Tibial nerve (tissue), 4 donors: Measurements from ENCODE around the gene ZNF599. TPM values are rescaled to one million over a fixed set of nuclear protein-coding genes. Genes with fewer than 3 reads are reported as not detected.
"Not testable (repeated sequence)": the region's sequence is repeated elsewhere in the genome, so short reads cannot be mapped to it uniquely, and the experiment has no call there.

Experiments used
- DNase-seq, 2 donors: peaks; one replicate each; pipeline ENCODE4 v3.0.0-alpha.2; 2019; ENCODE audit warnings: low spot score in 2 of 2
- H3K27ac ChIP-seq, 4 donors: fragments of 200-600 bp; sonication (generic) in 3 of 4; one replicate each; pipeline ENCODE4 v1.5.1; 2017 to 2019; ENCODE audit warnings: mild to moderate bottlenecking in 1 of 4
- H3K27me3 ChIP-seq, 2 donors: fragments of 200-600 bp; sonication (generic) in 1 of 2; one replicate each; pipeline versions ENCODE4 v1.5.1 to v1.6.0; 2017 to 2019
- H3K36me3 ChIP-seq, 3 donors: fragments of 200-600 bp; sonication (generic); one replicate each; pipeline ENCODE4 v1.5.1; 2018 to 2019
- H3K4me1 ChIP-seq, 4 donors: fragments of 200-600 bp; sonication (generic) in 3 of 4; one replicate each; pipeline ENCODE4 v1.5.1; 2017 to 2019
- H3K4me3 ChIP-seq, 4 donors: fragments of 200-600 bp; sonication (generic) in 3 of 4; one replicate each; pipeline ENCODE4 v1.5.1; 2017 to 2019; ENCODE audit warnings: mild to moderate bottlenecking in 1 of 4, moderate library complexity in 1 of 4
- H3K9me3 ChIP-seq, 4 donors: fragments of 200-600 bp; sonication (generic) in 3 of 4; one replicate each; pipeline ENCODE4 v1.5.1; 2017 to 2019
- CTCF ChIP-seq, 5 experiments: fragments of 200-600 bp in 3 of 5; fragments of 450-650 bp in 2 of 5; sonication (generic) in 3 of 5; IDR thresholded peaks; one replicate each; pipeline ENCODE4 v1.5.1; 2016 to 2019; ENCODE audit warnings: antibody characterized with exemption in 5 of 5, mild to moderate bottlenecking in 3 of 5, moderate library complexity in 2 of 5
- EP300 ChIP-seq, 2 donors: sonication (generic); formaldehyde crosslinking; IDR thresholded peaks; one replicate each; pipeline ENCODE4 v1.6.1; 2017; ENCODE audit warnings: antibody characterized with exemption in 2 of 2, mild to moderate bottlenecking in 1 of 2
- POLR2A ChIP-seq, 2 donors: fragments of 450-650 bp; IDR thresholded peaks; one replicate each; pipeline ENCODE4 v1.6.1; 2017; ENCODE audit warnings: antibody characterized with exemption in 2 of 2, mild to moderate bottlenecking in 2 of 2, moderate library complexity in 2 of 2
- WGBS, 2 donors: methylation state at CpG; one replicate each; pipeline ENCODE4 v1.1.5; 2018; 5-methylcytosine and 5-hydroxymethylcytosine counted together
- total RNA-seq, 4 donors: library from RNA; depleted of rRNA; stranded (reverse); fragments of >200 nt; gene quantifications; one replicate each; pipeline ENCODE4 v1.1.0, GENCODE V29; 2016

The ZNF599 gene
- total RNA-seq, 4 donors from 2014 or later = 10.2 to 13.3 (median 11.1) TPM

- H3K9me3 ChIP-seq = peaks cover 0 to 23% (median 0%) of the 10 kb centered on the region in 4 donors
- no peak for DNase-seq
- H3K4me1 ChIP-seq = no peaks in the 10 kb centered on the region
- H3K4me3 ChIP-seq = no peak overlapping the region
- WGBS, 2 donors = 87 to 94% methylated on average over 15 of the region's 15 CpGs
- H3K36me3 ChIP-seq = no peaks in the 10 kb centered on the region
- H3K27ac ChIP-seq = no peak overlapping the region
- TF ChIP-seq EP300 (IDR thresholded peaks at IDR 0.05) (no peak), POLR2A (IDR thresholded peaks at IDR 0.05) (no peak), CTCF (IDR thresholded peaks at IDR 0.05) (no peak)
- H3K27me3 ChIP-seq = no peaks in the 10 kb centered on the region
Observed at GRCh38 chr19:34806976-34807860, 34.2 kb upstream of the ZNF599 start.

- no peak for TF ChIP-seq CTCF (IDR thresholded peaks at IDR 0.05)
- no peak for TF ChIP-seq POLR2A (IDR thresholded peaks at IDR 0.05)
- TF ChIP-seq EP300 (IDR thresholded peaks at IDR 0.05) = no peak
- 83 to 90% methylated on average over 4 of the region's 4 CpGs for WGBS, 2 donors
Observed at GRCh38 chr19:34804115-34804514, 31.1 kb upstream of the ZNF599 start.

GRCh38 chr19:34796953-34797352 is 23.9 kb upstream of the ZNF599 start:
- H3K36me3 ChIP-seq, H3K4me1 ChIP-seq, H3K27ac ChIP-seq, DNase-seq, H3K27me3 ChIP-seq, H3K4me3 ChIP-seq: not testable (repeated sequence)
- peaks cover 0 to 41% (median 0%) of the 10 kb centered on the region in 4 donors for H3K9me3 ChIP-seq
- 79 to 87% methylated on average over 6 of the region's 6 CpGs for WGBS, 2 donors

More at GRCh38 chr19:34804115-34804514, 31.1 kb upstream of the ZNF599 start:
- peaks cover 0 to 32% (median 0%) of the 10 kb centered on the region in 4 donors for H3K9me3 ChIP-seq
- no peaks in the 10 kb centered on the region for H3K4me1 ChIP-seq
- H3K36me3 ChIP-seq = no peaks in the 10 kb centered on the region
- no peak for DNase-seq
- H3K27ac ChIP-seq = no peak overlapping the region
- no peak overlapping the region for H3K4me3 ChIP-seq
- H3K27me3 ChIP-seq = no peaks in the 10 kb centered on the region

- Histone ChIP-seq H3K27ac (no peak overlapping the region), H3K4me3 (no peak overlapping the region), H3K9me3 (peaks cover 0 to 25% (median 0%) of the 10 kb centered on the region in 4 donors), H3K27me3 (no peaks in the 10 kb centered on the region), H3K4me1 (no peaks in the 10 kb centered on the region), H3K36me3 (no peaks in the 10 kb centered on the region)
- no peak for DNase-seq
- 76 to 81% methylated on average over 9 of the region's 9 CpGs for WGBS, 2 donors
- TF ChIP-seq CTCF (IDR thresholded peaks at IDR 0.05) = no peak
- no peak for TF ChIP-seq EP300 (IDR thresholded peaks at IDR 0.05)
- TF ChIP-seq POLR2A (IDR thresholded peaks at IDR 0.05) = no peak
Observed at GRCh38 chr19:34794066-34794960, 21.3 kb upstream of the ZNF599 start.

- no peak overlapping the region for H3K27ac ChIP-seq
- no peaks in the 10 kb centered on the region for H3K4me1 ChIP-seq
- no peak for DNase-seq
- 62 to 65% methylated on average over 3 of the region's 3 CpGs for WGBS, 2 donors
- H3K4me3 ChIP-seq = no peak overlapping the region
- TF ChIP-seq POLR2A (IDR thresholded peaks at IDR 0.05) = no peak
- peaks cover 0 to 17% (median 0%) of the 10 kb centered on the region in 4 donors for H3K9me3 ChIP-seq
- no peaks in the 10 kb centered on the region for H3K27me3 ChIP-seq
- no peaks in the 10 kb centered on the region for H3K36me3 ChIP-seq
Observed at GRCh38 chr19:34793565-34793964, 20.6 kb upstream of the ZNF599 start.
